ENCODE measurements around the gene CUL3.

DNA sequence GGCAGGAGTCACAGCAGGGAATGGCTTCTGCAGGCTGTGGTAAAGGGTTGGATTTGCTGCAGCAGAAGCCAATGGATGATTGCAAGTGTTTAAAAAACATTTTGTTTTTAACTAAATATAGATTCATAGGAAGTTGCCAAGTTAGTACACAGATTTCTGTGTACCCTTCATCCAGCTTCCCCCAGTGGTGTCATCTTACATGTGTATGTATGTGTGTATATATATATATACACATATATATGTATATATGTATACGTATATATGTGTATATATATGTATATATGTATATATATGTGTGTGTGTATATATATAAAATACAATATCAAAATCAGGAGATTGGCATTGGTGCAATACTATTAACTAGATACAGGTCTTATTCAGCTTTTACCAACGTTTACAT, 164.1 kb downstream of the CUL3 start:
- TF ChIP-seq, protein P1, sequence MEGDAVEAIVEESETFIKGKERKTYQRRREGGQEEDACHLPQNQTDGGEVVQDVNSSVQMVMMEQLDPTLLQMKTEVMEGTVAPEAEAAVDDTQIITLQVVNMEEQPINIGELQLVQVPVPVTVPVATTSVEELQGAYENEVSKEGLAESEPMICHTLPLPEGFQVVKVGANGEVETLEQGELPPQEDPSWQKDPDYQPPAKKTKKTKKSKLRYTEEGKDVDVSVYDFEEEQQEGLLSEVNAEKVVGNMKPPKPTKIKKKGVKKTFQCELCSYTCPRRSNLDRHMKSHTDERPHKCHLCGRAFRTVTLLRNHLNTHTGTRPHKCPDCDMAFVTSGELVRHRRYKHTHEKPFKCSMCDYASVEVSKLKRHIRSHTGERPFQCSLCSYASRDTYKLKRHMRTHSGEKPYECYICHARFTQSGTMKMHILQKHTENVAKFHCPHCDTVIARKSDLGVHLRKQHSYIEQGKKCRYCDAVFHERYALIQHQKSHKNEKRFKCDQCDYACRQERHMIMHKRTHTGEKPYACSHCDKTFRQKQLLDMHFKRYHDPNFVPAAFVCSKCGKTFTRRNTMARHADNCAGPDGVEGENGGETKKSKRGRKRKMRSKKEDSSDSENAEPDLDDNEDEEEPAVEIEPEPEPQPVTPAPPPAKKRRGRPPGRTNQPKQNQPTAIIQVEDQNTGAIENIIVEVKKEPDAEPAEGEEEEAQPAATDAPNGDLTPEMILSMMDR (IDR thresholded peaks at IDR 0.05; ENCODE audit: insufficient read depth, low read depth, low read length): no peak
- no peak for TF ChIP-seq EZH2 (IDR thresholded peaks at IDR 0.05; ENCODE audit: insufficient read depth, low read length)

Measured in astrocyte (in vitro differentiated cells and primary cell).